Thymus (tissue), 11 donors: ENCODE results near the gene RAB4A. TPM values are rescaled to one million over a fixed set of nuclear protein-coding genes. Genes with fewer than 3 reads are reported as not detected.

Source experiments
- DNase-seq, 9 donors: peaks; one replicate each; pipeline ENCODE4 v3.0.0-alpha.2; 2013; ENCODE audit warnings: low spot score in 9 of 9, low read depth in 6 of 9, missing footprints in 1 of 9
- H3K27ac ChIP-seq, 2 donors: one replicate each; pipeline ENCODE4 v1.5.1; 2013; ENCODE audit warnings: control low read depth in 1 of 2, low read depth in 1 of 2, low read length in 1 of 2, mild to moderate bottlenecking in 1 of 2, moderate library complexity in 1 of 2
- H3K27me3 ChIP-seq, 2 donors: one replicate each; pipeline ENCODE4 v1.5.1; 2013; ENCODE audit warnings: low read length in 1 of 2; ENCODE audit not compliant: control insufficient read depth in 2 of 2, insufficient read depth in 1 of 2
- H3K36me3 ChIP-seq, 2 donors: one replicate each; pipeline ENCODE4 v1.5.1; 2013; ENCODE audit warnings: low read length in 1 of 2, mild to moderate bottlenecking in 1 of 2, moderate library complexity in 1 of 2; ENCODE audit not compliant: control insufficient read depth in 2 of 2, insufficient read depth in 2 of 2
- H3K4me1 ChIP-seq, 2 donors: one replicate each; pipeline ENCODE4 v1.5.1; 2013; ENCODE audit warnings: low read length in 2 of 2; ENCODE audit not compliant: control insufficient read depth in 2 of 2, insufficient read depth in 2 of 2
- H3K4me3 ChIP-seq, 2 donors: one replicate each; pipeline ENCODE4 v1.5.1; 2013; ENCODE audit warnings: low read length in 2 of 2, control low read depth in 1 of 2, mild to moderate bottlenecking in 1 of 2
- H3K9me3 ChIP-seq, 2 donors: one replicate each; pipeline ENCODE4 v1.5.1; 2013; ENCODE audit warnings: low read length in 1 of 2, mild to moderate bottlenecking in 1 of 2; ENCODE audit not compliant: control insufficient read depth in 2 of 2, insufficient read depth in 1 of 2
- WGBS: extraction: QIAGEN DNeasy Blood & Tissue Kit; methylation state at CpG from one replicate; pipeline ENCODE4 v1.1.7; 2013; 5-methylcytosine and 5-hydroxymethylcytosine counted together
- polyA plus RNA-seq: library from polyadenylated mRNA; stranded (reverse); fragments of 200-250 nt; gene quantifications from one replicate; pipeline ENCODE4 v1.2.3, GENCODE V29; 2013
- total RNA-seq: library from RNA; stranded (reverse); fragments of 120-200 nt; gene quantifications from one replicate; pipeline ENCODE4 v1.2.4, GENCODE V29; 2013
- donor health status: healthy.

Gene RAB4A
- total and polyA plus RNA-seq, 2 donors, result 32.0 to 39.6 TPM

- no peak for DNase-seq
- 70% methylated on average over 11 of the region's 11 CpGs for WGBS
- H3K27ac ChIP-seq, result no peak overlapping the region
- no peaks in the 10 kb centered on the region for H3K27me3 ChIP-seq
- H3K4me3 ChIP-seq, result peak overlapping the region; percentile 58 to 96
- H3K4me1 ChIP-seq, result peaks cover 16 to 17% of the 10 kb centered on the region in 2 donors
- H3K36me3 ChIP-seq, result peaks cover 0 to 1% of the 10 kb centered on the region in 2 donors
- H3K9me3 ChIP-seq, result peaks cover 0 to 4% of the 10 kb centered on the region in 2 donors
Observed at GRCh38 chr1:229272164-229273158, 1.6 kb downstream of the RAB4A start.

GRCh38 chr1:229273507-229274232 lies 2.8 kb downstream of the RAB4A start:
- 97% methylated on average over 7 of the region's 7 CpGs for WGBS
- Histone ChIP-seq H3K27ac (no peak overlapping the region), H3K4me3 (no peak overlapping the region)

GRCh38 chr1:229275005-229275404 lies 4.1 kb downstream of the RAB4A start:
- no peaks in the 10 kb centered on the region for H3K27me3 ChIP-seq
- H3K27ac ChIP-seq, result no peak overlapping the region
- peaks cover 14 to 16% of the 10 kb centered on the region in 2 donors for H3K4me1 ChIP-seq
- H3K4me3 ChIP-seq, result no peak overlapping the region
- 96% methylated on average over 2 of the region's 2 CpGs for WGBS
- H3K9me3 ChIP-seq, result peaks cover 0 to 4% of the 10 kb centered on the region in 2 donors
- H3K36me3 ChIP-seq, result peaks cover 3 to 4% of the 10 kb centered on the region in 2 donors
- DNase-seq, result no peak

More at GRCh38 chr1:229273507-229274232, 2.8 kb downstream of the RAB4A start:
- Histone ChIP-seq H3K27me3 (no peaks in the 10 kb centered on the region), H3K9me3 (peaks cover 0 to 4% of the 10 kb centered on the region in 2 donors), H3K36me3 (peaks cover 3 to 4% of the 10 kb centered on the region in 2 donors), H3K4me1 (peaks cover 14 to 16% of the 10 kb centered on the region in 2 donors)
- no peak for DNase-seq

- H3K4me1 ChIP-seq, result peaks cover 0 to 5% of the 10 kb centered on the region in 2 donors
- H3K4me3 ChIP-seq, result no peak overlapping the region
- peaks cover 3 to 4% of the 10 kb centered on the region in 2 donors for H3K36me3 ChIP-seq
- DNase-seq, result no peak
- no peaks in the 10 kb centered on the region for H3K27me3 ChIP-seq
- H3K9me3 ChIP-seq, result no peaks in the 10 kb centered on the region
- no peak overlapping the region for H3K27ac ChIP-seq
- 87% methylated on average over 2 of the region's 2 CpGs for WGBS
Observed at GRCh38 chr1:229278120-229278741, 7.3 kb downstream of the RAB4A start.

- Histone ChIP-seq H3K4me1 (no peaks in the 10 kb centered on the region), H3K36me3 (peaks cover 3 to 4% of the 10 kb centered on the region in 2 donors), H3K4me3 (no peak overlapping the region), H3K9me3 (no peaks in the 10 kb centered on the region), H3K27me3 (no peaks in the 10 kb centered on the region), H3K27ac (no peak overlapping the region)
- WGBS, result 93% methylated on average over 3 of the region's 3 CpGs
- no peak for DNase-seq
Observed at GRCh38 chr1:229279242-229279641, 8.3 kb downstream of the RAB4A start.

GRCh38 chr1:229280037-229280828 lies 9.3 kb downstream of the RAB4A start:
- Histone ChIP-seq H3K36me3 (peaks cover 3 to 4% of the 10 kb centered on the region in 2 donors), H3K27me3 (no peaks in the 10 kb centered on the region), H3K9me3 (no peaks in the 10 kb centered on the region), H3K4me1 (no peaks in the 10 kb centered on the region), H3K4me3 (no peak overlapping the region), H3K27ac (no peak overlapping the region)
- DNase-seq, result no peak
- WGBS, result 59% methylated on average over 6 of the region's 6 CpGs

GRCh38 chr1:229280921-229281320 lies 10.0 kb downstream of the RAB4A start:
- no peak overlapping the region for H3K4me3 ChIP-seq
- H3K27me3 ChIP-seq, result no peaks in the 10 kb centered on the region
- H3K4me1 ChIP-seq, result no peaks in the 10 kb centered on the region
- peaks cover 3 to 4% of the 10 kb centered on the region in 2 donors for H3K36me3 ChIP-seq
- H3K27ac ChIP-seq, result no peak overlapping the region
- 96% methylated on average over 3 of the region's 3 CpGs for WGBS
- no peak for DNase-seq
- no peaks in the 10 kb centered on the region for H3K9me3 ChIP-seq

GRCh38 chr1:229281339-229281926 lies 10.5 kb downstream of the RAB4A start:
- DNase-seq, result no peak
- Histone ChIP-seq H3K36me3 (peaks cover 3 to 4% of the 10 kb centered on the region in 2 donors), H3K4me1 (no peaks in the 10 kb centered on the region), H3K27ac (no peak overlapping the region), H3K27me3 (no peaks in the 10 kb centered on the region), H3K9me3 (no peaks in the 10 kb centered on the region), H3K4me3 (no peak overlapping the region)
- WGBS, result 97% methylated on average over 1 of the region's 1 CpG
